GM12801 (cell line): ENCODE measurements around the gene TMEM185B.

Source experiments
- CTCF ChIP-seq: IDR thresholded peaks from one replicate; pipeline ENCODE4 v1.5.1; 2011; ENCODE audit warnings: control low read depth; ENCODE audit not compliant: insufficient read length; ENCODE audit errors: extremely low read depth

The TMEM185B gene

DNA sequence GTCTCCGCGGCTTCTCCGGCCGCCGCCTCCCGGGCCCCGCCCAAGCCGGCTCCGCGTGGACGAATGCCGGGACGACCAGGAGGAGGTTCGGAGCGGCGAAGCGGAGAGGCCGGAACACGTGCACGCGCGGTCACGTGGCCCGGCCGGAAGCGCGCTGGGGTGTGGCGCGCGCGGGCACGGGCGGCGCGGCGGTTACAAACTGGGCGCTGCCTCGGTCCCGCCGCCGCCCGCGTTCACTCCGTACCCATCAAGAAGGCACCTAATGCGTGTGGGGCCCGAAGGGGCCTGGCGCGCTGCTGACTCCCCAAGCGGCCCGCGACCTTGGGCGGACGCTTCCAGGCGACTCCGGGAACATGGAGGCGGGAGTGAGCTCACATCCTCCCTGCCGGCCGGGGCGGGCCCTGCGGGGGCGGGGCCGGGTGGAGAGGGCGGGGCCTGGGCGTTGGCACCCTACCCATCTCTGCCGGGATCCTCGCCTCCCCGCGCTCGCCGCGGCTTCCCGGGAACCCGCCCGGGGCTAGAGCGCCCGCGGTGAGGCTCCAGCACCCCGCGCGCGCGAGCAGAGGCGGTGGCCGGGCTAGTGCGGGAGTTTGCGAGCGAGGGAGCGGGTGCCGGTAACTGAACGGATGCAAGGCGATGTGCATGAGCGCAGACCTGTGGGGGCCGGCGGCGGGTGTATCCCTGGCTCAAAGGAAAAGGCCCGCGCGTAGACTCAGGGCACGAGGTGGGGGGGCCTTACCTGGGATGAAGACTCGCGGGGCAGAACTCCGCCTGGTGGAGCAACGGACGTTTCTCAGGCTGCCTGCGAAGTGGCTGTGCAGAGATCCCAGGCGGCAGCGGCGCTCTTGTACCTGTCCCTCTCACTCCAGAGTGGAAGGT lies at the start of gene TMEM185B:
Gene TMEM185B (minus strand): TSS at position 367 of the 879 bp plus-strand sequence. CDS start 424 bp downstream, outside the sequence.
- no peak for TF ChIP-seq CTCF

DNA sequence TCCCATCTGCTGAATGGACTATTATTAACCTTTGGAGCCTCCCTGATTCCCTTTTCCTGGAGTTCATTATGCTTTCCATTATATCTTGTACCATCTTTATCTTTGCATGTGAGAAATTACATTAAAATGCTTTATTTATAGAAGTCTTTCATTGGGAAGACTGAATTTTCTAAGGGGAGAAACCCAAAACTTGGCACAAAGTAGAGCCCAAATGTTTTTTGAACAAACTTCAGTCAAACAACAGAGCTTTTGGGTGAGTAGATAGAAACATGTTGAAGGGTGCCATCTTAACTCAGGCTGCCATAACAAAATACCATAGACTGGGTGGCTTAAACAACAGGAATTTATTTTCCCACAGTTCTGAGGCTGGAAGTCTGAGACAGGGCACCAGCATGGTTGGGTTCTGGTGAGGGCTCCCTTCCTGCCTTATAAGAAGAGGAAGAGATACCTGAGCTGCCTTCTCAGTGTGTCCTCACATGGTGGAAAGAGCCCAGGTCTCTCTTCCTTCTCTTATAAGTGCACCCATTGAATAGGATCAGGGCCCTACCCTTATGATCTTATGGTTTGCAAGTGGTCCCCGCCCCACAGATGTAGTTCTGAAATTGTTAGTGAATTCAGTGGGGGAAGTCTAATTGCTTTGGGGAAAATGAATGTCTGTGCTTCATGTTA lies 48.6 kb upstream of the TMEM185B start:
- TF ChIP-seq CTCF = no peak

DNA sequence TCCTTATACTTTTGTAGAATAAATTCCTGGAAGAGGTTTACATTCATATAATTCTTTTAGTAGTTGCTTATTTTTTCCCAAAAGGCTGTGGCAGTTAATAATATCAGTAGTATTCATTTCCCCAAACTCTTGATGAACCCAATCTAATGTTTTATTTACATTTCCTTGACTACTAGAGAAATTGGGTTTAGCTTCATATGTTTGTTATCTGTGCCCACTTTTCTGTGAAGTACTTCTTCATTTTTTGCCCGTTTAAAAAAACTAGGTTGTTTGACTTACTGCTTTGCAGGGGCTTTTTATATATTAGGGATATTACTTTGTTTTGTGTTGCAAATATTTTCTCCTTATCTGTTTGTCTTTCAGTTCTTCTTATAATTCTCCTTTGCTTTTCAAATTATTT lies 46.6 kb upstream of the TMEM185B start:
- TF ChIP-seq CTCF = no peak

DNA sequence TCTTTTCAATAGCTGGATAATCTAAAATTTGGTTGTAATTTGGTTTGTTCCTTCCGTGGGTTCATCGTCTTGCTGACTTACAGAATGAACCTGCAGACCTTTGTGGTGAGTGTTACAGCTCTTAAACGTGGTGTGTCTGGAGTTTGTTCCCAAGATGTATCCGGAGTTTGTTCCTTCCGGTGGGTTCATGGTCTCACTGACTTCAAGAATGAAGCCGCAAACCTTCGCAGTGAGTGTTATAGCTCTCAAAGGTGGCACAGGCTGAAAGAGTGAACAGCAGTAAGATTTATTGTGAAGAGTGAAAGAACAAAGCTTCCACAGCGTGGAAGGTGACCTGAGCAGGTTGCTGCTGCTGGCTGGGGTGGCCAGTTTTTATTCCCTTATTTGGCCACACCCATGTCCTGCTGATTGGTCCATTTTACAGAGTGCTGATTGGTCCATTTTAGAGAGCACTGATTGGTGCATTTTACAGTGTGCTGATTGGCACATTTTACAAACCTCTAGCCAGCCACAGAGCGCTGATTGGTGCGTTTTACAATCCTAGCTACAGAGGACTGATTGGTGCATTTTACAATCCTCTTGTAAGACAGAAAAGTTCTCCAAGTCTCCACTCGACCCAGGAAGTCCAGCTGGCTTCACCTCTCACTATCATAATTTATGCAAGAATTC lies 46.0 kb upstream of the TMEM185B start:
- TF ChIP-seq CTCF = no peak

DNA sequence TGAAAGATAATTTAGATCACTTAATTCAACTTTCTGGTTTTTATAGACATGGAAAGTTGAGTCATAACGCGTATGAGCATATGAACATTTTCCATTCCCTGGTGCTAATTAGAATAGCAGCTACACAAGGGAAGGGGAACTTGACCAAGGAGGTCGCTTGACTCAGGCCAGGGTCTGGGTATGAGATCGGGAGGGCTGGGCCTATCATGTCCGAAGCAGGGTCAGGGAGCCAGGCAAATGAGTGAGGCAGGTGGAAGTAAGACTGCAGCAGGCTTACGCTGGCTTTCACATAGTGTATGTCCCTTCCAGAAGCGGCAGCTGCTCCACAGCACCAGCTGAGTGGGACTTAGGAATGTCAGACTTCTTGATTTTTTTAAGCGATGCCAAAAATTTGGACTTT lies 44.1 kb upstream of the TMEM185B start:
- TF ChIP-seq CTCF = no peak

GRCh38 chr2:120265006-120265405 lies 41.8 kb upstream of the TMEM185B start:
- TF ChIP-seq CTCF = no peak

- no peak for TF ChIP-seq CTCF
Observed at GRCh38 chr2:120262761-120263428, 39.7 kb upstream of the TMEM185B start.
